OCI-LY3 (cell line): ENCODE data around the gene MYO7A.

Source experiments
- EZH2phosphoT487 ChIP-seq: fragments of 200-600 bp; shearing (Covaris generic); IDR thresholded peaks from 2 replicates; pipeline ENCODE4 v1.6.1; 2018; ENCODE audit warnings: antibody characterized with exemption, mixed run types, low read depth
- TF ChIP-seq, protein P1 (sequence below): fragments of 200-600, 300-600 bp; sonication (generic); IDR thresholded peaks from 2 replicates; pipeline ENCODE4 v1.5.1; 2014; ENCODE audit warnings: antibody characterized with exemption, low read length, low read depth

DNA sequence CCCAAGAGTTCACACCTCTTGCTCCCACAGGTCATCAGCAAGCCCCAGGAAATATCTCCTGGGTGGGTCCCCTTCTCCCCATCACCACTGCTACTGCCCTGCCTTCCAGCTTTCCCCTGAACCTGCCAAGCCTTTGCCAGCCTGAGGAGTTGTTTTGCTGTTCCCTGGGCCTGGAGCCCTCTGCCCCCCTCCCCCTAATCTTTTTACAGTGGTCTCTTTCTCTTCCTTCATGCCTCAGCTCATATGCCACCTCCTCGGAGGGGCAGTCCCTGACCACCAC, 18.9 kb downstream of the MYO7A start:
- TF ChIP-seq, protein P1, sequence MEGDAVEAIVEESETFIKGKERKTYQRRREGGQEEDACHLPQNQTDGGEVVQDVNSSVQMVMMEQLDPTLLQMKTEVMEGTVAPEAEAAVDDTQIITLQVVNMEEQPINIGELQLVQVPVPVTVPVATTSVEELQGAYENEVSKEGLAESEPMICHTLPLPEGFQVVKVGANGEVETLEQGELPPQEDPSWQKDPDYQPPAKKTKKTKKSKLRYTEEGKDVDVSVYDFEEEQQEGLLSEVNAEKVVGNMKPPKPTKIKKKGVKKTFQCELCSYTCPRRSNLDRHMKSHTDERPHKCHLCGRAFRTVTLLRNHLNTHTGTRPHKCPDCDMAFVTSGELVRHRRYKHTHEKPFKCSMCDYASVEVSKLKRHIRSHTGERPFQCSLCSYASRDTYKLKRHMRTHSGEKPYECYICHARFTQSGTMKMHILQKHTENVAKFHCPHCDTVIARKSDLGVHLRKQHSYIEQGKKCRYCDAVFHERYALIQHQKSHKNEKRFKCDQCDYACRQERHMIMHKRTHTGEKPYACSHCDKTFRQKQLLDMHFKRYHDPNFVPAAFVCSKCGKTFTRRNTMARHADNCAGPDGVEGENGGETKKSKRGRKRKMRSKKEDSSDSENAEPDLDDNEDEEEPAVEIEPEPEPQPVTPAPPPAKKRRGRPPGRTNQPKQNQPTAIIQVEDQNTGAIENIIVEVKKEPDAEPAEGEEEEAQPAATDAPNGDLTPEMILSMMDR, result no peak
- TF ChIP-seq EZH2phosphoT487, result no peak
